ENCODE results near the gene ABHD6.

DNA sequence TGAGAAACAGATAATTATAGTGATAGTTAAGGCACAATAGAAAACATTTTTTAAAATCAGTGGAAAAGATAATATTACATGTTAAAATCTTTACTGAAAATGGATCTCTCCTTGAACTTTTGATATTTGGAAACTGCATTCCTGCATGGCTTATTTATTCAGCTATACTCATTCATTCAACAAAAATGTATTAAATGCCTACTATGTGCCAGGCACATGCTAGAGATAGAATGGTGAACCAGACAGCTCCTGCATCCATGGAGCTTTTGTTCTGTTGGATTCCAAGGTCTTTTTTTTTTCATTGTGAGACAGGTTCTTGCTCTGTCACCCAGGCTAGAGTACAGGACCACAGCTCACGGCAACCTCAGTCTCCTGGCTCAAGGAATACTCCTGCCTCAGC, 99.6 kb downstream of the ABHD6 start:
- TF ChIP-seq, protein P1, sequence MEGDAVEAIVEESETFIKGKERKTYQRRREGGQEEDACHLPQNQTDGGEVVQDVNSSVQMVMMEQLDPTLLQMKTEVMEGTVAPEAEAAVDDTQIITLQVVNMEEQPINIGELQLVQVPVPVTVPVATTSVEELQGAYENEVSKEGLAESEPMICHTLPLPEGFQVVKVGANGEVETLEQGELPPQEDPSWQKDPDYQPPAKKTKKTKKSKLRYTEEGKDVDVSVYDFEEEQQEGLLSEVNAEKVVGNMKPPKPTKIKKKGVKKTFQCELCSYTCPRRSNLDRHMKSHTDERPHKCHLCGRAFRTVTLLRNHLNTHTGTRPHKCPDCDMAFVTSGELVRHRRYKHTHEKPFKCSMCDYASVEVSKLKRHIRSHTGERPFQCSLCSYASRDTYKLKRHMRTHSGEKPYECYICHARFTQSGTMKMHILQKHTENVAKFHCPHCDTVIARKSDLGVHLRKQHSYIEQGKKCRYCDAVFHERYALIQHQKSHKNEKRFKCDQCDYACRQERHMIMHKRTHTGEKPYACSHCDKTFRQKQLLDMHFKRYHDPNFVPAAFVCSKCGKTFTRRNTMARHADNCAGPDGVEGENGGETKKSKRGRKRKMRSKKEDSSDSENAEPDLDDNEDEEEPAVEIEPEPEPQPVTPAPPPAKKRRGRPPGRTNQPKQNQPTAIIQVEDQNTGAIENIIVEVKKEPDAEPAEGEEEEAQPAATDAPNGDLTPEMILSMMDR (IDR thresholded peaks at IDR 0.05) = no peak
- no peak for TF ChIP-seq POLR2A (IDR thresholded peaks at IDR 0.05)
